ENCODE measurements around the gene MED9.

Gene MED9

GRCh38 chr17:17492085-17492484 is 15.3 kb downstream of the MED9 start:
- DNase-seq = no peak

DNA sequence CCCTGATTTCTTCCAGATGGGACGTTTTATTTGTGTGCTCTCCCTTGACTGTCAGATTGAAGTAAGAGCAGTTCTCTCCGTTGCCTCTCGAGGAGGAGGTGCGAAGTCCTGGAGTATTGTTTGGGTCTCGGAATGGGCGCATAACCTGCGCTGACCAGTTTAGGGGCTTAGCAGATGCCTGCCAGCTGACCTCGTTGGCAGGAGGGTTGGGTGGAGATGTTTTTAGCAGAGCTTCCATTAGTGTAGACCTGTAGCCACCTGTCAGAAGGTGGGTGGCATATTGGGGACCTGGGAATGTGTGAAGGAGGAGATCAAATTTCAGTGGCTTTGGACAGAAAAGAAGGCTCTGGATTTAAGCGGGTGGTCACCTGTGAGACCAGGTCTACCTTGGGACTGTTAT is 15.8 kb downstream of the MED9 start:
- DNase-seq = no peak

GRCh38 chr17:17493249-17493985 is 16.6 kb downstream of the MED9 start:
- no peak for DNase-seq

- DNase-seq = no peak
Observed at GRCh38 chr17:17493986-17494466, 17.2 kb downstream of the MED9 start.

DNA sequence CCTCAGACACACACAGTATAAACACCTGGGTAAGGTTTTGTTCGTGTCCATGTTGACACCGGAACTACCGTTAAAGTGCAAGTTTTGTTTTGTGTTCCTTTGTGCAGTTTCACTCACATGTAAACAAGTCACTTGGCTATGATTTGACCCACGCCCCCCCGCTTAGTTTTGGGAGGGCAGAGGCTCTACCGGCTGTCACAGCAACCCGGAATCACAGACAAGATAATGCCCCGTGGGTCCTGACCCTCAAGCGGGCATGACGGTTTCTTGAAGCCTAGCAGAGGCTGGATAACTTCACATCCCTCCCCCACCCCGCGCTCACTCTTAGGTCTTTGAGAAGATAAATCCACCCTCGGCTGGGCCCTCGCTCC is 17.7 kb downstream of the MED9 start:
- DNase-seq = no peak

DNA sequence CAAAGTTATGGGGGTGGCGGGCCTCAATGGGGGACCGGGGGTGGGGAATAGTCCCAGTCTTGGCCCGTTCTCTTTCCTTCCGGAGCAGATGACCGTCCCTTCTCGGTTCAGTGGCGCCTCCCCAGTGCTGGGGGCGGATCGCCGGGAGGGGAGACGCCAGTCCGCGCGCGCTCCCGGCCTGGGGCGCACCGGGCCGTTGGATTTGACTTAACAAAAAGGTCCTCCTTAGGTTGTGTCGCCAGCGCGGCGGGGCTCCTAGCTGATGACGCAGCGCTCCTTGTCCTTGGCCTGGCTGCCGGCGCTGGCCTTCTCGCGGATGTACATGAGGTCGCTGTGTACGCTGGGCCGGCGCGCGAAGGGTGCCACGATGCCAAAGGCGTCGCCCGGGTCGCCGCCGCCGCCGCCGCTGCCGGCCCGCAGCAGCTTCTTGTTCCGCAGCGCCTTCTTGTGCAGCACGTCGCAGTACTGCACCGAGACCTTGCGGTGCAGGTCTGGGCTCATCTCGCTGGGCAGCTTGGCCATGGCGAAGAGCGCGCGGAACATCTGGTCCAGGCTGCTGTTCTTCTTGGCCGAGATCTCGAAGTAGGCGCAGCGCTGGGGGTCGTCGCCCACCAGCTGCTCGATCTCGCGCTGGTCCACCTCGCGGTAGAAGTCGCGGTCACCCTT is 18.2 kb downstream of the MED9 start:
- DNase-seq = no peak

- DNase-seq = no peak
Observed at GRCh38 chr17:17495536-17496188, 18.9 kb downstream of the MED9 start.

GRCh38 chr17:17496189-17497064 is 19.6 kb downstream of the MED9 start, which contains the start of gene RASD1:
Gene RASD1 (minus strand): TSS chr17:17496395. CDS start chr17:17496181, 214 bp downstream.
- DNase-seq = peak; percentile 65

- DNase-seq = no peak
Observed at GRCh38 chr17:17497065-17497844, 20.5 kb downstream of the MED9 start.

DNA sequence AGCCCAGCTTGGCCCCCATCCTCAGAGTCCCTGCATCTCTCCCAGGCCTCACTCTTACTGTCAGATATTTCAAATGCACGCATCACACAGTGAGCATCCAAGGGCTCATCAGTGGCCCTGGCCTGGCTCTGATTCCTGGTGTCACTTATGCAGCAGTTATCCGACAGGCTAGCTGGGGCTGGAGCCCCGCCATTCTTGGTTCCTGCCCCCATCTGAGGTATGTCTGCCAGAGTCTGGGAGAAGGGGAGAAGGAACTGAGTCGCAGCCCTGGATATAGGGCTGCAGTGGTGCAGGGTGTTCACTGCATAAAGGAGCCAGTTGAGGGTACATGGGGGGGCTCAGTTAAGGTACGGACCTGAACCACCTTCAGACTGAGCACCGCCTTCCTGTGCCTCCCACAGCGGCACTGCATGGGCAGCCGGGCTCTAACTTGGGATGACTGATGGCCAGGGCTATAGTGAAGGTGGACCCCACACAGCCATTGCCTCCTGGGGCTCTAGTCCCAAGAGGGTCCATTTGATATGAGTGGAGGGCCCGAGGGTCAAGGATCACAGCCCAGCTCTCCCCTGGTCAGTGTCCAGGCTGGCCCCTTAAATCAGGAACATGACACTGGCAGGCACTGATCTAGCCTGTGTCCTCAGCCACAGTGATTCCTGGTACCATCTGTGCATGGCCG is 21.2 kb downstream of the MED9 start:
- DNase-seq = no peak

DNA sequence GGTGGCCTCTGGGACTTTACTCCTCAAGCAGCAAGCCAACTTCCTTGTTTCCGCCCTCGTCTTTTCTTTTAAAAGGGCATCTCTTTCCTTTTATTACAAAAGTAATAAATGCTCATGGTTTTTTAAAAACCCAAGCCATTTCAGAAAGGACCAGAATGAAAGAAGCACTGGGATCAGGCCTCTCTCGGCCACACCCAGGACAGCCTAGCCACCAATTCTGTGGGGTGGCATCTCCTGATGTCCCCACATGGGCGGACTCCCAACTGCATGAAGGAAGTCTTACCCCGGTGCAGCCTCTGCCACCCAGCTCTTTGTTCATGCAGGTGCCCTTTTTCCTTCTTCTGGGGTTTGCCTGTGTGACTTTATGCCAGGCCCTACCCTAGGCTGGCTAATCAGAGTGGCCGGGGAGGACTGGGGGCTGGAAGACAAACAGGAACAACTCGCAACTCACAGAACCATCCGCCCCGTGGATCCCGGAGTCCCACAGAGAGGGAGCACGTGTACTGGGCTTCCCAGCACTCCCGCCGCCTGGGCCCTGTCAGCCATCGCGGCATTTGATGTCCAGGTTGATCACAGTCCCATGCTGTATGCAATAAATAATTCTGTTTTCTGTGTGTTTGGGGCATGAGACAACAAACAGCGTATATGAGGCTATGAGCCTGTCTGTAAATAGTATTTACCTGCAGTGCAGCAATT is 22.0 kb downstream of the MED9 start:
- DNase-seq = no peak

DNA sequence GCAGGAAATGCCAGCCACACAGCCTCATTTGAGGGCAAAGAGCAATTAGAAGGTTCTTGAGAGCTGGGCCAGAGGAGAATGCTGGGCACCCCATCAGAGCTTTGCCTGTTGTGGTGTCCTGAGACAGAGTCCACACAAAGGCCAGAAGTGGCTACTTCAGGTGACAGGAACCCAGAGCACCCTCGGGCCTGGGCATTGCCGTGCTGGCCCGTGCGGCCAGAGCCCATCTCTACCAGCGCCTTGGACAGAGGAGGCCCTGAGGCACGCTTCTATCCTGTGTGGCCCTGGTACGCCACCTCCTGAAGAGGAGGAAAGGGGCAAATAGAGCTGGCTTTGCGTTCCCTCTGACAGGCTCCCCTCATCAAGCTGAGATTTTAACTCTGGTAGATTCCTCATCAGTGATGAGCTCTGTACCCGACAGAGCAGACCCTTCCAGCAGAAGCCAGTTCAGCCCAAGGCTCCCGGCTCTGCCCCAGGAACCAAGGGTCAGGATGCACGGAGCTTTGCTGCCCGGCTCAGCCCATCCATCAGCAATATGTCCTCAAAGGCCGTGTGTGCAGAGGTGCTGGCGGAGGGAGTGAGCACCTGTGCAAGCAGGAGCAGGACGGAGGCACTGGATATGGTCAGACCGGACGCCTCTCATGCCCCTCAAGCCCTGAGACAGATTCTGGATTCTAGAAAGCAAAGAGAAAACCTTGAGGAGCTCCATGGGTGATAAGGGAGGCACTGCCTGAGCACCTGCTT is 22.8 kb downstream of the MED9 start:
- DNase-seq = no peak

DNA sequence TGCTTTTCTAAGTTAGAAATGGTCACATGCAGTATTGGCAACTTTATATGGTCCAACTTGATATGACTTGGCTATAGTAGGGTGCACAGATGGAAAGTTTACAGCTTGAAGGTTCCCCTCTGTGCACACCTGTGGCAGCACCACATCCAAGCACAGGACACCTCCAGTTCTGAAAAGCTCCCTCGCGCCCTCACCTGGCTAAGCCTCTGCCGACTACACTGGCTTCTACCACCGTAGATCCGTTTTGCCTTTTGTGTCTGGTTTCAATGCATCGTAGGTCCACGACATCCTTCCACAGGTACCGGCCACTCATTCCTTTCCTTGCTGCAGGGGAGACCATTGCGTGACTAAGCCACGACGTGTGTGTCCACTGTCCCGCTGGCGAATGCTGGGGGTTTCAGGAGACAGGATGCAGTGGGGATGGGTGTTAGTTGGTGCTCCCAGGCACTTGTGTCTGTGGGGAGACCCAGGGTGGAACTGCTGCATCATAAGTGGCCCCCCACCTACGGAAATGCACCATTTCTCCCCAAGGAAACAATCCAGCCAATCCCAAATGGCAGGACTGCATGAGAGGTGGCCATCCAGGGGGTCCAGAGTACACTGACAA is 24.3 kb downstream of the MED9 start:
- DNase-seq = no peak

- no peak for DNase-seq
Observed at GRCh38 chr17:17502741-17503565, 26.2 kb downstream of the MED9 start.

DNA sequence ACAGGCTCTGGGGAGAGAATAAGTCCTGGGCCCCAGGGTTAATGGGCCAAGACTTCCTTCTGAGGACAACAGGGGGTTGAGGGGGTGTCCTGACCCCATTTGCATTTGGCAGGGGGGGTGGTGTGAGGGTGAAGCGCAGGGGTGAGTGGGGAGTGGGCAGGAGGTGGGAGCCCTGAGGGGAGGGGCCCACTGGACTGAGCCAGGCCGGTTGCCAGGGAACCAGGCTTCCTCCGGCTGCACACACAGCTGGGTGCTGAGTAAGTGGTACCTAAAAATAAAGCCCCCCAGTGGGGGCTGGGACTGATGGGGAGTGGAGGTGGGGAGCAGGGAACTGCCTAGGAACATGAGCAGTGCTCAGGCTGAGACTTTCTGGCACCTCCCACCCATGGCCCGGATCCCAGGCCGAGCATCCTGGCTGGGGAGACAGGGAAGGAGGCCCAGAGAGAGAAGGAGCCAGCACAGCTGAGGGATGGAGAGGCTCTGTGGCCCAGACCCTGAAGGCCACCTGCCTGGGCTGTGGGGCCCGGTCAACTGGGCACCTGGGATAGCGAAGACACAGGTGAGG is 26.8 kb downstream of the MED9 start:
- DNase-seq = no peak

DNA sequence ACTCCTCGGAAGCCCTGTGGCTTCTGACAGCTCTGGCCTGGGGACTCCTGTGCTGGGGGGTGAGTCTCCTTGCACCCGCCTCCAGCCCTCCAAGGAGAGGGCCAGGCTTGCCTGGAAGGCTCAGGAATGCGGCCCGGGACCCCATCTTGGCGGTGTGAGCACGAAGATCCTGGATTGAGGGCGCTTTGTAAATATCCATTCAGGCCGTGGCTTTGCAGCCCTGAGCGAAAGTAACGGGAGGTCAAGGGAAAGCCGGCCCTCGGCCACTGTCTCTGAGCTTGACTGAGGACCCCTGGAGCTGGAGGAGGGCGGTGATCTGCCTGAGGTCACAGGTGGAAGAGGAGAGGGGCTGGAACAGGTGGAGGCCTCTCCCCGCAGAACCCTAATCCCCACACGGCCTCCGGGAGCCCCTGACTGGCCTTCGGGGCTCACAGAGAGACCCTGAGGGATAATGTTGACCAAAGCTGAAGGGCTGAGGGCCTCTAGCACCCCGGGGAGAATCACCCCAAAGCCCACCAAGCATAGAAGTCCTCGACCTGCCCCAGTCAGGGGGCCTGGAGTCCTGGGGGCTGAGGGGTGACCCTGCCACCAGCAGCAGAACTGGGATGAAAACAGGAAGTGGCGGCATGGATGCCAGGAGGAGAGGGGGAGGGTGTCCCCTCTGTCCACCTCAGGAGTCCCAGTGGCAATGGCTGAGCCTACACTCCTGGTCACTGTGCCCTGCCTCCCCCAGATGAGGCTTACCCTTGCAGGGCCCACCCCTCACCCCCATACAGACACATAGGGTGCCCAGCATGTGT is 27.7 kb downstream of the MED9 start:
- no peak for DNase-seq

DNA sequence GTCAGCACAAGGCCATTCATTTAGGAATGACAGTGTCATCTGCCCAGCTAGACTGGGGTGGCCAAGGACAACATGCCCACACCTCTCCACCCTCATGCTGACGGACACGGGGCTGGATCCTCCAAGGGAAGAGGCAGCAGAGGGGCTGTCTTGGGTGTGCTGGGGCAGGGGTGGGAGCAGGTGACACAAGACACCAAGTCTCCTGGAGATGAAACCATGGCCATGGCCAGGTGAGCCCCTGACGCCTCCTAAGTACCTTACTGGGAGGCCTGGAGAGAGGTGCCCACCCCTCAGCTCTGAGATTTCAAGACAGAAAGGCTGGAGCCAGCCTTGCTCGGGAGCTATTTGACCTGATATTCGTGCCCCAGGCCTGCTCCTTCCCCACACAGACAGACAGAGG is 28.4 kb downstream of the MED9 start:
- DNase-seq = no peak
